Measurements from ENCODE around the gene SLC1A3.
"Not testable (repeated sequence)": the region's sequence is repeated elsewhere in the genome, so short reads cannot be mapped to it uniquely, and the experiment has no call there.

GRCh38 chr5:36643841-36644240 is 37.4 kb downstream of the SLC1A3 start:
- TF ChIP-seq POLR2A (IDR thresholded peaks at IDR 0.05; ENCODE audit: low read depth); CTCF (IDR thresholded peaks at IDR 0.05); POLR2AphosphoS5 (IDR thresholded peaks at IDR 0.05): not testable (repeated sequence)
